Measurements from ENCODE around the gene OR3A2. TPM values are rescaled to one million over a fixed set of nuclear protein-coding genes. Genes with fewer than 3 reads are reported as not detected.
A peak's percentile ranks its signal among the peaks of the same experiment; 100 is the strongest.
"Not testable (repeated sequence)": the region's sequence is repeated elsewhere in the genome, so short reads cannot be mapped to it uniquely, and the experiment has no call there.

Gene OR3A2
- total RNA-seq, 3 donors from 2014 or later, result 1.3 TPM; not detected in 2

DNA sequence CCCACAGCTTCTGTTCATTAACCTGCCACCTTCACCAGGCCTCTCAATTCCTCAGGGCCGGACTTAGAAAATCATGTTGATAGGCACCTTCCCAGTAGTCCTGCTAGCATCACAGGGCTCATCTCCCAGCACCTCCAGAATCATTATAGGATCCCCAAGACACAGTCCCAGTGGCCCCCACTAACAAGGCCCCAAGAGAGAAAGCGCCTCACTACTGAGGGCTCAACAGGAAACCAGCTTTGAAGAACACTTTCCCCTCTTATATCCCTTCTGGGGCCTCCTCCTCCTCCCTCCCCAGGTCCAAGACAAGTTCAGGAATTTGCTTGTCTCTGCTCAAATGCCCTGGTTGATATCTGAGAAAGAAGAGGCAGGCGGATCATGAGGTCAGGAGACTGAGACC lies 25.0 kb upstream of the OR3A2 start, which contains the start of gene OR3A3:
TSS of gene OR3A3 (plus strand) at position 301 of the 400 bp plus-strand sequence.
- Histone ChIP-seq H3K4me3 (no peak within 1 kb of the TSS), H3K36me3 (ENCODE audit: low read depth) (no peaks in the 10 kb centered on the region), H3K4me1 (ENCODE audit: low read depth) (no peaks in the 10 kb centered on the region), H3K9me3 (no peaks in the 10 kb centered on the region)
- DNase-seq (no peak), ATAC-seq (no peak)
- intact Hi-C loops (cut with DNase I, micrococcal nuclease), result no loop called here
- TF ChIP-seq, protein P1, sequence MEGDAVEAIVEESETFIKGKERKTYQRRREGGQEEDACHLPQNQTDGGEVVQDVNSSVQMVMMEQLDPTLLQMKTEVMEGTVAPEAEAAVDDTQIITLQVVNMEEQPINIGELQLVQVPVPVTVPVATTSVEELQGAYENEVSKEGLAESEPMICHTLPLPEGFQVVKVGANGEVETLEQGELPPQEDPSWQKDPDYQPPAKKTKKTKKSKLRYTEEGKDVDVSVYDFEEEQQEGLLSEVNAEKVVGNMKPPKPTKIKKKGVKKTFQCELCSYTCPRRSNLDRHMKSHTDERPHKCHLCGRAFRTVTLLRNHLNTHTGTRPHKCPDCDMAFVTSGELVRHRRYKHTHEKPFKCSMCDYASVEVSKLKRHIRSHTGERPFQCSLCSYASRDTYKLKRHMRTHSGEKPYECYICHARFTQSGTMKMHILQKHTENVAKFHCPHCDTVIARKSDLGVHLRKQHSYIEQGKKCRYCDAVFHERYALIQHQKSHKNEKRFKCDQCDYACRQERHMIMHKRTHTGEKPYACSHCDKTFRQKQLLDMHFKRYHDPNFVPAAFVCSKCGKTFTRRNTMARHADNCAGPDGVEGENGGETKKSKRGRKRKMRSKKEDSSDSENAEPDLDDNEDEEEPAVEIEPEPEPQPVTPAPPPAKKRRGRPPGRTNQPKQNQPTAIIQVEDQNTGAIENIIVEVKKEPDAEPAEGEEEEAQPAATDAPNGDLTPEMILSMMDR (IDR thresholded peaks at IDR 0.05), result no peak

DNA sequence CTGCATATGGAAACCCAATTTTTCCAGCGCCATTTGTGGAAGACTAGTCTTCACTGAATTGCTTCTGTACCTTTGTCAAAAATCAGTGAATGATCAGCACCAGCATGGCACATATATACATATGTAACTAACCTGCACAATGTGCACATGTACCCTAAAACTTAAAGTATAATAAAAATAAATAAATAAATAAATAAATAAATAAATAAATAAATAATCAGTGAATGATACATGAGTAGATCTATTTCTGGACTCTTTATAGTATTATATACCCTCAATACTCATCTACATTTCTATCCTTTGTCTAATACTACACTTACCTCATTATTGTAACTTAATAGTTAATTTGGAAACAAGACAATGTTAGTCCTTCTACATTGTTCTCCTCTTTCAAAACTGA lies 17.7 kb upstream of the OR3A2 start:
- DNase-seq, result not testable (repeated sequence)

DNA sequence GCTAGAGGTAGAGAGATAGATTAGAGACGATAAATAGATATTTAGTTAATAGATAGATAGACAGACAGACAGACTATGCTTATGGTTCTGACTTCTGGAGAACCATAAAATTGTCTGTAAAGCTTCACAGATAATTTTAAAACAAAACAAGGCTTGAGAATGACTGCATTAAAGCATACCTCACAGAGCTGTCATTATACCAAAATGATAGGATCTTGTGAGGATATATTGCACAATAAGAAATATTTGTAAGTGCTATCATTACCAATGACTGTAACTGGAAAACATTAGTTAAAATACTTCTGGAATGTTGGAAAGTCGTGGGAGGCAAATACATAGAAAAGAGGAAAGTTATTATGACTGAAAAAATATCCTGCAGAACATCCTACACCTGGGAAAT lies 15.7 kb upstream of the OR3A2 start:
- intact Hi-C loops (cut with DNase I, micrococcal nuclease), result no loop called here
- no peak for ATAC-seq
- Histone ChIP-seq H3K36me3 (ENCODE audit: low read depth) (no peaks in the 10 kb centered on the region), H3K9me3 (no peaks in the 10 kb centered on the region), H3K4me3 (no peak overlapping the region), H3K4me1 (ENCODE audit: low read depth) (no peaks in the 10 kb centered on the region)
- no peak for DNase-seq
- TF ChIP-seq, protein P1 (IDR thresholded peaks at IDR 0.05), result no peak

More for the DNA sequence above, 17.7 kb upstream of the OR3A2 start:
- ATAC-seq; H3K4me1 ChIP-seq (ENCODE audit: low read depth); H3K4me3 ChIP-seq; intact Hi-C loops (cut with DNase I, micrococcal nuclease); H3K36me3 ChIP-seq (ENCODE audit: low read depth); H3K9me3 ChIP-seq: not testable (repeated sequence)

DNA sequence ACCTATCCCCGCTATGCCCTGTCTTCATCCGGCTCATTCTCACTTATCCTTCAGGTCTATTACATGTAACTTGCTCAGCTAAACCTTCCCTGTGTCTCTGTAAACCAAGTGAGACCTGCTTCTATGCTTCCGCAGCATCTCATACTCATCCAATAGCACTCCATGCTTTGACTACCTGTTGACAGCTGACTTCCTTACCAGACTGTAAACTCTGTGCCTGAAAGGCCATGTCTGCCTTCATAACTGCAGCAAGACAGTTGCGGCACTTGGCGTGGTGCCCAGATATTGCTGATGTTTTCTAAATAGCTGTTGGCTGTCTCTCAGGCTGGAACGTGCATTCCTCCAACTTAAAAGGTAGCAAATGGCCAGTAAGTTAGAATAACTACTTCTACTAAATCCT lies 13.9 kb upstream of the OR3A2 start:
- TF ChIP-seq, protein P1 (IDR thresholded peaks at IDR 0.05), result no peak
- Histone ChIP-seq H3K9me3 (no peaks in the 10 kb centered on the region), H3K36me3 (ENCODE audit: low read depth) (no peaks in the 10 kb centered on the region), H3K4me3 (no peak overlapping the region), H3K4me1 (ENCODE audit: low read depth) (no peaks in the 10 kb centered on the region)
- ATAC-seq, result no peak
- intact Hi-C loops (cut with DNase I, micrococcal nuclease), result no loop called here
- DNase-seq, result no peak

DNA sequence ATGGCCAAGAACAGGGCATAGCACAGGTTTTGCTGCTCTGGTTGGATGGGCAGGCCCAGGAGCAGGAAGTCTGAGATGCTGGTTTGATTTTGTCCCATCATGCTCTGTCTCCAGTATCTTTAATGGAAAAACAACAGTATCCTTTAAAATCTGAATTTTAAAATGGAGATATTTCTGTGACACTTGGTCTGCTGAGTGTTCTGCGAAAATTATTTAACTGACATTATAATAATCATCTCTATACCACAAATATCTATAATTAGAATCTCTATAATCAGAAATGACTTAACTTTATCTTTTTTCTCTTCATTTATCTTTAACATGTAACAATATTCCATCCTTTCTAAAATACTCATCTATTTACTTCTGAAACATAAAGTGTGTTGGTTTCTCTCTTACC lies 12.2 kb upstream of the OR3A2 start, which contains the start of gene OR1E1:
TSS of gene OR1E1 (minus strand) at position 101 of the 400 bp plus-strand sequence. CDS start at position 101, 0 bp downstream.
- no peak for DNase-seq
- intact Hi-C loops (cut with DNase I, micrococcal nuclease), result no loop called here
- Histone ChIP-seq H3K4me3 (no peak within 1 kb of the TSS), H3K9me3 (no peaks in the 10 kb centered on the region), H3K36me3 (ENCODE audit: low read depth) (no peaks in the 10 kb centered on the region), H3K4me1 (ENCODE audit: low read depth) (no peaks in the 10 kb centered on the region)
- ATAC-seq, result no peak
- TF ChIP-seq, protein P1 (IDR thresholded peaks at IDR 0.05), result no peak

DNA sequence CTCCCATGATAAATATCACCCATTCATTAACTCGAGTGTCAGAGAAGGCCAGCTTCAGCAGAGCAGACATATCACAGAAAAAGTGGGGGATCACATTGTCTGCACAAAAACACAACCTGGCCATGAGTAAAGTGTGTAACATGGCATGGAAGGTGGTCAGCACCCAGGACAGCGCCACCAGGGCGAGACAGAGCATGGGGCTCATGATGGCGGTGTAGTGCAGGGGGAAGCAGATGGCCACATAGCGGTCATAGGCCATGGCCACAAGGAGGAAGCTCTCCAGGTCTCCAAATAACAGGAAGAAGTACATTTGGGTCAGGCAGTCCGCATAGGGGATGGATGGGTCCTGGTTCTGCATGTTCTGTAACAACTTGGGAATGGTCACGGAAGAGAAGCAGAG lies 11.7 kb upstream of the OR3A2 start:
- H3K36me3 ChIP-seq (ENCODE audit: low read depth); ATAC-seq; H3K9me3 ChIP-seq; intact Hi-C loops (cut with DNase I, micrococcal nuclease); H3K4me3 ChIP-seq; H3K4me1 ChIP-seq (ENCODE audit: low read depth): not testable (repeated sequence)
- DNase-seq, result peak in 1 of 3 donors; percentile 2

DNA sequence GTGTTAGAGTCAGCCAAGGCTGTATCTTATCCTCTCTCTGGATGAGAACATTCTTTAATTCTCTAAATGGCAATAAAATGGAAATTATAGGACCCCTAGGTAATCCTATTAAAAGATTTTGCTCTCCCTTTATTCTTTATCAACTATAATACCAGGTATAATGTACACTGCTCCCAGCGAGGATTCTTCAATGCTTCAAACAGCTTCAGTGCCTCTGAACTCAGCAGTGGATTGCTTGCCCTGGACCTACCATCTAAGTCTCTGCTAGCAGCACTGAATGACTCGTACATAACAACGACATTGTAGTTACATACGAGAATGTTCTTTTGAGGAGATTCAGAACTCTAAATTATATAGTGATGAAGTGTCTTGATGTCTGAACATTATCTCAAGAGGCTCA lies 3.7 kb upstream of the OR3A2 start:
- intact Hi-C loops (cut with DNase I, micrococcal nuclease), result no loop called here
- Histone ChIP-seq H3K9me3 (no peaks in the 10 kb centered on the region), H3K36me3 (ENCODE audit: low read depth) (no peaks in the 10 kb centered on the region), H3K4me3 (no peak overlapping the region), H3K4me1 (ENCODE audit: low read depth) (no peaks in the 10 kb centered on the region)
- DNase-seq (no peak), ATAC-seq (no peak)
- TF ChIP-seq, protein P1 (IDR thresholded peaks at IDR 0.05), result no peak
